ENCODE measurements around the gene ATP6V1G3.
A peak's percentile ranks its signal among the peaks of the same experiment; 100 is the strongest.
"Not testable (repeated sequence)": the region's sequence is repeated elsewhere in the genome, so short reads cannot be mapped to it uniquely, and the experiment has no call there.

Gene ATP6V1G3

DNA sequence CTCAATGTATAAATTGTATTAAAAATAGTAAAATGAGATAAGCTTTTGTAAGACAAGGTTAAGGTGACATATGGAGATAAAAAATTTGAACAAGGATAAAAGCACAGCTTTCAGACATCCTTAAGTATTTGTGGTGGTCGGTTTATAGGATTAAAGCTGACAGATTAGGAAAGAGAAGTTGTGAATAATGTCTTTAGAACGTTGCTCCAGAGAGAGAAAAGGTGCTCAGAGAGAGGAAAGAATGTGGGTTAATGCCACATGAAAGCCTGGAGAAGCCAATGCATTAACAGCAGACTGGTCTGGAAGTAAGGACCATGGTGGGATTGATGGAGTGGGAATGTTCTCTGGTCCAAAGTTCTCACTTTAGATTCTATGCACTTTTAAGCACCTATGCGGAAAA is 44.8 kb downstream of the ATP6V1G3 start:
- no peak for DNase-seq

DNA sequence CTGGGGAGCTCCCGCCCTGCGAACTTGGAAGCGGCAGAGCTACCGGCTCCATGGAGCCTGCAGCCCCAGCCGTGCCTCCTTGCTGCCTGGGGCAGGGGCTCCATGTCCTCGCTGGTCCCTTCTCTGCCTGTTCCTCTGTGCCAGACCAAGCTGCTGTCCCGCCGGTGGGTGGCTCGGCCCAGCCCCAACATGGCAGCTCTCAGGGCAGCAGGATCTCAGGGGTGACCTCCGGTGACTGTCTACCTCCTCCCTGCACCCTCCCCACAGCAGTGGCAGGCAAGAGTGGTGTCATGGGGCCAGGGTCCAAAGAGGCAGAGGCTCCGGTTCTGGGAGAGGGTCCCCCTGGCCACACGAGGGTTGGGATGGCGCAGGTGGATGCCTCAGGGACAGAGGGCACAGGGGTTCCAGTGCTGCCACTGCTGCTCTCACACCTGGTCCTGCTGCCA is 45.8 kb downstream of the ATP6V1G3 start:
- DNase-seq = no peak

GRCh38 chr1:198494139-198494538 is 46.3 kb downstream of the ATP6V1G3 start:
- DNase-seq = no peak

DNA sequence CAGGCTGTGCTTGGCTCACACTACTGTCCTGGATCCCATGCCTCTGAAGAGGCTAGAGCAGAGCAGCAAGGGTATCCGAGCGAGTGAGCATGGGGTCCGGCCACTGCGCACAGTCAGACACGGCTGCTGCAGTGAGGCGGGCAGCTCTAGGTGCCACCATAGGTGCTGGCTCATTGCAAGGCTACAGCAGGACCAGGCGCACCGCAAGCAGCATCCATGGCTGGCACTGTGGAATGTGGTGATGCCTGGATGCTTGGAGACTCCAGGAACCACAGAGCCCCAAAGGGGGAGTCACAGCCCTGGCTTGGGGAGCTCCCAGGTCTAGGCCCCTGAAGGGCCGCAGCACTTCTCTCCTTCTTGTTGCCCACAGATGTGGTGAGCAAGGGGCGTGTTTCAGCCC is 47.2 kb downstream of the ATP6V1G3 start:
- no peak for DNase-seq

DNA sequence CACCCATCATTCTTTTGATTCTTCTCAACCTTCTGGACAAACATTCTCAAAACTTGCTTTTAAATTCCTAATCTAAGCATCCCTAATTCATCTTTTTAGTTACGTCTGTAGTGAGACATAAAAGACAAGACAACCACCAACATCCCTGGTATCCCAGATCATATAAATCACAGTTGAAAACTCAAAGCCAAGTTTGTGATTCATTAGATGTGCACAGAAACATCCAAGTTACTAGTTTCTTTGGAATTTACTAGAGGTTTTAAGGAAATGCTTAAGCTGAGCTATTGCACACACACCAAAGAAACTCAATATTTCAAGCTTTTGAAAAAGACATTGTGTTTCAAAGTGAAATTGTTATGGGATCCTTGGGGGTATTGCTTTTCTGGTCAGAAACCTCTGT is 47.6 kb downstream of the ATP6V1G3 start:
- DNase-seq = peak; percentile 58

DNA sequence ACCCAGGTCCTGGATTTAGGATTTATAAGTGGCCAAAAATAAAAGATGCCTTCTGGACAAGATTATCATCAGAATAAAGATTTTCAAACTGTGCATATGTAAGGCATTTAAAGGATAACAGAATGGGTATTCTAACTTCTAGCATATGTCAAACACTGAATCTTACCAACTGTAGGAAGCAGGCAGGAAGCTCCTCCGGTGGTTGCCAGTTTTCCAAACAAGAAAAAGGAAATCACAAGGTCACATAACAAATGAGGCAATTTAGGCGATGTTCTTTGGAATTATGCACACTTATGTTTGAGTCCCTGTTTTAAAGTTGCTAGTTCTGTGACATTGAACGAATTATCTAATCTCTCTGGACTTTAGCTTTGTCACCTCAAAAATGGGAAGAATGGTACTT is 48.9 kb downstream of the ATP6V1G3 start:
- DNase-seq = no peak

- DNase-seq = no peak
Measured at GRCh38 chr1:198491028-198491427, 49.5 kb downstream of the ATP6V1G3 start.

DNA sequence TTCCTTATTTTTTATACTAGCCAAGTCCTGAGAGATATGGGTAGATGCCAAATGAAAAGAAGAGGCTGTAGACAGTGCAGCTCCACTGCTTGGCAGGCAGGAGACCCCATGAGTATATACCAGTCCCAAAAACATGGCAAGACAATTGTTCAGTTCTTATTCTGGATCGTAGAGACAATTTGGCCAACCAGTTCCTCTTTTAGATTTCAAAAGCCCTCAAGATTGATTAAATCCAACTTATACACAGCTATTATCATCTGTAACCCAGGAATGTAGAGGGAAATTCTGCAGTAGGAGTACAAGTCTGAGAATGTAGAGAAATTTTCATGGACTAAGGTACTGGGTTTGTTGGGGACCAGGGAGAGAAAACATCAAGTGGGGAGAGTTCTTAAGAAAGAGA is 50.3 kb downstream of the ATP6V1G3 start:
- no peak for DNase-seq

GRCh38 chr1:198486903-198487302 is 53.6 kb downstream of the ATP6V1G3 start:
- DNase-seq = no peak

DNA sequence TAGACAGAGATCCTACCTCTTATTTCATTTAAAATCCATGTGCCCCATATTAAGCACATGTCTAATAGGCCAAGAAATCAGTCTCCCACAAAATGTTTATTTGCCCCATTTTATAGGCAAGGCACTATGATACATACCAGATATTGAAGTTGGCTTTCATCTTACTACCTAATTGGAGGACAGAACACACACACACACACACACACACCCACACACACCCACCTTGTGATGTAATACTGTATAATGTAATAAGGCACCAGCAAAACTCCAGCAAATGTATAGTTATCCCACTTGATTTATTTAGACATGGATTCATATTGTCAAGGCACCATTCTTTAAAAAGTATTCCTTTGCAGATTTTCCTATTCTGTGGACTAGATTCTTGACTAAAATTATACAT is 56.8 kb downstream of the ATP6V1G3 start:
- DNase-seq = no peak

DNA sequence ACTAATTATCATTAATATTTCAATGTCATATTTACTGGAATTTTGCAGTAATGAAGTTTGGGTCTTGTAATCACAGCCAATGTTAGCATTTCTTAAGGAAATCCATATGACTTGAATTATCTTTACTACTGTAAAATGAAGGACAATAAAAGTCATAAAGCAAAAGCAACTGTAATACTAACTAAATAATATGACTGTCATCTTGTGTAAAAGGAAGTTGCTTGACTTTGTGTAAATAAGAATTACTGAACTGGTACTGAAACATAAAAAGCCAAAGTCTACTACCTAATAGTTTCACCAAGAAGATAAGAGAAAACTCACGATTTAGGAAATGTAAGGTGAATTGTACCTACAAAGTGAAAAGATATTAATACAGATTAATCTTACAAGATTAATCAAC is 57.5 kb downstream of the ATP6V1G3 start:
- no peak for DNase-seq

- DNase-seq = no peak
Measured at GRCh38 chr1:198481661-198482060, 58.8 kb downstream of the ATP6V1G3 start.

GRCh38 chr1:198480876-198481275 is 59.6 kb downstream of the ATP6V1G3 start:
- DNase-seq = no peak

- DNase-seq = not testable (repeated sequence)
Measured at GRCh38 chr1:198477354-198477753, 63.1 kb downstream of the ATP6V1G3 start.
